Measurements from ENCODE around the gene TMBIM6. TPM values are rescaled to one million over a fixed set of nuclear protein-coding genes. Genes with fewer than 3 reads are reported as not detected.

TMBIM6 gene, protein sequence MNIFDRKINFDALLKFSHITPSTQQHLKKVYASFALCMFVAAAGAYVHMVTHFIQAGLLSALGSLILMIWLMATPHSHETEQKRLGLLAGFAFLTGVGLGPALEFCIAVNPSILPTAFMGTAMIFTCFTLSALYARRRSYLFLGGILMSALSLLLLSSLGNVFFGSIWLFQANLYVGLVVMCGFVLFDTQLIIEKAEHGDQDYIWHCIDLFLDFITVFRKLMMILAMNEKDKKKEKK
- total RNA-seq (2022; extraction: Qiagen RNA extraction; ENCODE audit: low read depth): 423 to 517 TPM (median 494 TPM) in 5 replicates

GRCh38 chr12:49740930-49741881 is at the start of gene TMBIM6:
Gene TMBIM6, plus strand, starts transcription at chr12:49741557. Its CDS starts 10,937 bp downstream, at chr12:49752494.

DNA sequence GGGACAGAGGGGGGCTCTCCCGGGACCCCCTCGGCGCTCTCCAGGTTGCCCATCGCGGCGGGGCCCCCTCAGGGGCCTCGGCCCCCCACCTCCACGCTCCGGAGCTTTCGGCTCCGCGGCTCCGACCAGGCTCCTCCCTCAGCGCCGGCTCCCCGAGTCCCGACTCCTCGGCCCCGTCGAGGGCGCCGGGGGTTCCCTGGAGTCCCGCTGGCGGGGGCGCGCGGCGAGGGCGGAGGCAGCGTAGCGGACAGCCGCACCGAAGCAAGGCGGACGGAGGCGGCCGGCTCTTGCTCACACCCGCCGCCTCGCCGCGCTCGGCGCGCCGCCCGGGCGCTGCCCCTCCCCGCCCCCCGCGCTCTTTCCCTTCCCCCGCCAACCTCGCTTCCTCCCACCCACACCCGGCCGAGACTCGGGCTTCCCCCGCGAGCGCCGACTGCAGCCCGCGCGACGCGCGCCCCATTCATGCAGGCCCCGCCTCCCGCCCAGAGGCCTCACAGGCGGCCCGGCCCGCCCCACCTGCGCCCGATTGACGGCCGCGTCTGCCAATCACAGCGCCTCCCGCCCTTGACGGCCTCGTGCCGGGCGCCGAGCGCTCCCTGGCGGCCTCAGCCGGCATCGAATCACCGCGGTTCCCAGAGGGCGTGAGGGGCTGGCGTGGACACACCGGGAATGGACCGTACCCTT is 34.1 kb upstream of the TMBIM6 start, which contains the start of gene FMNL3:
Gene FMNL3 (minus strand): TSS at position 278 of the 684 bp plus-strand sequence. CDS start 225 bp downstream, at position 53.

Other genes with a start within 250 kb of the TMBIM6 start
- gene KCNH3, start 202.5 kb upstream of the TMBIM6 start, total RNA-seq (2022; extraction: Qiagen RNA extraction; ENCODE audit: low read depth): 2.6 to 3.3 TPM (median 3.0 TPM) in 5 replicates
- 62.7 to 71.4 TPM (median 66.5 TPM) in 5 replicates for gene MCRS1, start 173.4 kb upstream of the TMBIM6 start, total RNA-seq (2022; extraction: Qiagen RNA extraction; ENCODE audit: low read depth)
- 0.08 to 0.16 TPM (median 0.12 TPM) in 5 replicates for gene FAM186B, start 135.9 kb upstream of the TMBIM6 start, total RNA-seq (2022; extraction: Qiagen RNA extraction; ENCODE audit: low read depth)
- gene PRPF40B, start 118.0 kb upstream of the TMBIM6 start, total RNA-seq (2022; extraction: Qiagen RNA extraction; ENCODE audit: low read depth): 6.1 to 7.9 TPM (median 6.9 TPM) in 5 replicates
- 1.6 to 2.5 TPM (median 1.8 TPM) in 5 replicates for gene FMNL3, start 34.2 kb upstream of the TMBIM6 start, total RNA-seq (2022; extraction: Qiagen RNA extraction; ENCODE audit: low read depth)
- gene NCKAP5L, start 86.9 kb downstream of the TMBIM6 start, total RNA-seq (2022; extraction: Qiagen RNA extraction; ENCODE audit: low read depth): 7.1 to 9.5 TPM (median 7.8 TPM) in 5 replicates
- 4.7 to 5.9 TPM (median 4.8 TPM) in 5 replicates for gene BCDIN3D, start 101.5 kb downstream of the TMBIM6 start, total RNA-seq (2022; extraction: Qiagen RNA extraction; ENCODE audit: low read depth)
- gene FAIM2, start 162.3 kb downstream of the TMBIM6 start, total RNA-seq (2022; extraction: Qiagen RNA extraction; ENCODE audit: low read depth): 0.04 to 0.16 TPM in 2 of 5 replicates, not detected in the others
- not detected in 5 replicates for gene AQP2, start 209.2 kb downstream of the TMBIM6 start, total RNA-seq (2022; extraction: Qiagen RNA extraction; ENCODE audit: low read depth)
- not detected in 5 replicates for gene AQP5, start 220.3 kb downstream of the TMBIM6 start, total RNA-seq (2022; extraction: Qiagen RNA extraction; ENCODE audit: low read depth)
- 0.02 to 0.05 TPM in 2 of 5 replicates, not detected in the others for gene AQP6, start 231.4 kb downstream of the TMBIM6 start, total RNA-seq (2022; extraction: Qiagen RNA extraction; ENCODE audit: low read depth)

Data from A549 treated with DMSO at 1 μM for 4 hours (cell line).